HepG2 (cell line): ENCODE data around the gene CNTD1. TPM values are rescaled to one million over a fixed set of nuclear protein-coding genes. Genes with fewer than 3 reads are reported as not detected.
A peak's percentile ranks its signal among the peaks of the same experiment; 100 is the strongest.

Experiments used
- ADNP ChIP-seq: sonication (generic); formaldehyde crosslinking; IDR thresholded peaks from 2 replicates; pipeline ENCODE4 v1.4.0; 2020; ENCODE audit warnings: missing genetic modification reagents
- ARID4A ChIP-seq: sonication (generic); formaldehyde crosslinking; IDR thresholded peaks from 2 replicates; pipeline ENCODE4 v1.5.0; 2020; ENCODE audit warnings: mild to moderate bottlenecking, missing genetic modification reagents, borderline replicate concordance
- CERS6 ChIP-seq: sonication (generic); formaldehyde crosslinking; IDR thresholded peaks from 2 replicates; pipeline ENCODE4 v1.5.0; 2020; ENCODE audit warnings: missing genetic modification reagents
- ETV5 ChIP-seq: IDR thresholded peaks from 2 replicates; pipeline ENCODE4 v1.6.1; 2018; ENCODE audit warnings: missing biosample characterization, missing genetic modification reagents, inconsistent platforms, borderline replicate concordance
- FOXK1 ChIP-seq: sonication (generic); formaldehyde crosslinking; IDR thresholded peaks from 2 replicates; pipeline ENCODE4 v1.4.0; 2020; ENCODE audit warnings: low read depth, missing genetic modification reagents, borderline replicate concordance
- GATAD1 ChIP-seq: IDR thresholded peaks from 2 replicates; pipeline ENCODE4 v1.6.1; 2016; ENCODE audit warnings: missing genetic modification reagents, missing compliant biosample characterization
- HOXA9 ChIP-seq: sonication (generic); formaldehyde crosslinking; IDR thresholded peaks from 2 replicates; pipeline ENCODE4 v1.8.1; 2022; ENCODE audit warnings: missing genetic modification reagents, mild to moderate bottlenecking, moderate library complexity, borderline replicate concordance
- KMT2B ChIP-seq: IDR thresholded peaks from 2 replicates; pipeline ENCODE4 v1.6.1; 2016; ENCODE audit warnings: missing genetic modification reagents, missing compliant biosample characterization
- MBNL3 ChIP-seq: fragments of 250-450 bp; sonication (Bioruptor Pico); conservative IDR thresholded peaks from 2 replicates; pipeline ENCODE4 v1.8.0; 2022; ENCODE audit warnings: mild to moderate bottlenecking, inconsistent platforms
- SAP130 ChIP-seq: IDR thresholded peaks from 2 replicates; pipeline ENCODE4 v1.6.1; 2016; ENCODE audit warnings: low read depth
- SMAD3 ChIP-seq: sonication (generic); formaldehyde crosslinking; IDR thresholded peaks from 2 replicates; pipeline ENCODE4 v1.4.0; 2020; ENCODE audit warnings: missing genetic modification reagents
- TCF7 ChIP-seq: sonication (generic); IDR thresholded peaks from 2 replicates; pipeline ENCODE4 v1.6.1; 2016; ENCODE audit warnings: antibody characterized with exemption, low read depth
- ZNF343 ChIP-seq: sonication (generic); formaldehyde crosslinking; IDR thresholded peaks from 2 replicates; pipeline ENCODE4 v1.4.0; 2020; ENCODE audit warnings: mild to moderate bottlenecking, missing genetic modification reagents
- ZNF350 ChIP-seq: sonication (generic); formaldehyde crosslinking; IDR thresholded peaks from 2 replicates; pipeline ENCODE4 v1.4.0; 2020; ENCODE audit warnings: mild to moderate bottlenecking, low read depth, missing genetic modification reagents, borderline replicate concordance
- ZNF431 ChIP-seq: sonication (generic); formaldehyde crosslinking; IDR thresholded peaks from 2 replicates; pipeline ENCODE4 v1.9.0; 2022; ENCODE audit warnings: missing genetic modification reagents, low read depth, mild to moderate bottlenecking, borderline replicate concordance
- ZNF788 ChIP-seq: sonication (generic); formaldehyde crosslinking; IDR thresholded peaks from 2 replicates; pipeline ENCODE4 v1.5.0; 2020; ENCODE audit warnings: mild to moderate bottlenecking, missing genetic modification reagents, borderline replicate concordance
- polyA plus RNA-seq, 8 experiments: library from polyadenylated mRNA; depleted of rRNA in 3 of 8; stranded (reverse) in 7 of 8; unstranded in 1 of 8; fragments of >200 nt; fragmentation: Illumina TruSeq in 4 of 8; extraction: Trizol in 4 of 8; gene quantifications; 2 replicates each; pipeline versions ENCODE4 v1.2.1 to v1.2.3, GENCODE V29; 2011 to 2016; ENCODE audit warnings: low read depth in 4 of 8, missing spikeins in 1 of 8, mixed read lengths in 1 of 8; ENCODE audit not compliant: insufficient read depth in 1 of 8
- total RNA-seq, 5 experiments: library from RNA; depleted of rRNA; stranded (reverse); fragments of >200 nt; fragmentation: Illumina TruSeq; extraction: Trizol; gene quantifications; 2 replicates each; pipeline ENCODE4 v1.2.3, GENCODE V29; 2016; ENCODE audit warnings: low read depth in 1 of 5
- TF ChIP-seq, protein P1 (sequence below): sonication (generic); formaldehyde crosslinking; IDR thresholded peaks from 2 replicates; pipeline ENCODE4 v1.4.0; 2020; ENCODE audit warnings: missing genetic modification reagents, borderline replicate concordance
- TF ChIP-seq, protein P2 (sequence below): sonication (generic); formaldehyde crosslinking; IDR thresholded peaks from 2 replicates; pipeline ENCODE4 v1.5.0; 2020; ENCODE audit warnings: mild to moderate bottlenecking, missing genetic modification reagents, moderate library complexity

The CNTD1 gene
- total and polyA plus RNA-seq, 2 of the 13 experiments (the other 11 are each of a cell fraction or from before 2014, with no cell fraction given) = 0.11 to 0.15 TPM

DNA sequence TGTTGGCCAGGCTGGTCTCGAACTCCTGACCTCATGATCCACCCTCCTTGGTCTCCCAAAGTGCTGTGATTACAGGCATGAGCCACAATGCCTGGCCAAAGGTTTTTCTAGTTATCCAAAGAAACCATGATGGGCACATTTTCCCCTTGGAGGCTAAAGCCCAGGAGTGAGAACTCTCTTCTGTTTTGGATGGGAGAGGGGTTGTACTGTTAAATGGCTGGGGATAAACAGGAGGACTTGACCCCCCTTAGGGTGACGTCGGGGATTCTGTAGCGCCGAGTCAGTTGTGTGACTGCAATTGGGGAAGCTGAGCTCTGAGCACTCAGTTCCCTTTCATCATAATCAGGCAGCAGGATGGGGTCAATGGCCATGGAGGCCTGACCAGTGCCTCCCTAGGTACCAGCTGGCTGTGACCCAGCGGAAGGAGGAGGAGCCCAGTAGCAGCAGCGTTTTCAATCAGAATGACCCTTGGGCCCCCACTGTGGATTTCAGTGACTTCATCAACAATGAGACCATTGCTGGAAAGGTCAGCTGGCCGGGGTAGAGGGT, 56.5 kb downstream of the CNTD1 start (continued):
- TF ChIP-seq ARID4A (CRISPR knock-in tag) = peak; percentile 51; the same call in 1 of the 2 replicates
- TF ChIP-seq, protein P1, sequence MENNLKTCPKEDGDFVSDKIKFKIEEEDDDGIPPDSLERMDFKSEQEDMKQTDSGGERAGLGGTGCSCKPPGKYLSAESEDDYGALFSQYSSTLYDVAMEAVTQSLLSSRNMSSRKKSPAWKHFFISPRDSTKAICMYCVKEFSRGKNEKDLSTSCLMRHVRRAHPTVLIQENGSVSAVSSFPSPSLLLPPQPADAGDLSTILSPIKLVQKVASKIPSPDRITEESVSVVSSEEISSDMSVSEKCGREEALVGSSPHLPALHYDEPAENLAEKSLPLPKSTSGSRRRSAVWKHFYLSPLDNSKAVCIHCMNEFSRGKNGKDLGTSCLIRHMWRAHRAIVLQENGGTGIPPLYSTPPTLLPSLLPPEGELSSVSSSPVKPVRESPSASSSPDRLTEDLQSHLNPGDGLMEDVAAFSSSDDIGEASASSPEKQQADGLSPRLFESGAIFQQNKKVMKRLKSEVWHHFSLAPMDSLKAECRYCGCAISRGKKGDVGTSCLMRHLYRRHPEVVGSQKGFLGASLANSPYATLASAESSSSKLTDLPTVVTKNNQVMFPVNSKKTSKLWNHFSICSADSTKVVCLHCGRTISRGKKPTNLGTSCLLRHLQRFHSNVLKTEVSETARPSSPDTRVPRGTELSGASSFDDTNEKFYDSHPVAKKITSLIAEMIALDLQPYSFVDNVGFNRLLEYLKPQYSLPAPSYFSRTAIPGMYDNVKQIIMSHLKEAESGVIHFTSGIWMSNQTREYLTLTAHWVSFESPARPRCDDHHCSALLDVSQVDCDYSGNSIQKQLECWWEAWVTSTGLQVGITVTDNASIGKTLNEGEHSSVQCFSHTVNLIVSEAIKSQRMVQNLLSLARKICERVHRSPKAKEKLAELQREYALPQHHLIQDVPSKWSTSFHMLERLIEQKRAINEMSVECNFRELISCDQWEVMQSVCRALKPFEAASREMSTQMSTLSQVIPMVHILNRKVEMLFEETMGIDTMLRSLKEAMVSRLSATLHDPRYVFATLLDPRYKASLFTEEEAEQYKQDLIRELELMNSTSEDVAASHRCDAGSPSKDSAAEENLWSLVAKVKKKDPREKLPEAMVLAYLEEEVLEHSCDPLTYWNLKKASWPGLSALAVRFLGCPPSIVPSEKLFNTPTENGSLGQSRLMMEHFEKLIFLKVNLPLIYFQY = peak; percentile 81; the same call in 1 of the 2 replicates
- TF ChIP-seq ZNF343 (CRISPR knock-in tag) = 0 out of 2 replicates have a peak, but pooled peaks have one; percentile 14
- TF ChIP-seq KMT2B = 0 out of 2 replicates have a peak, but pooled peaks have one; percentile 47
- TF ChIP-seq ZNF788 = peak; percentile 88; the same call in 1 of the 2 replicates
- TF ChIP-seq GATAD1 (CRISPR knock-in tag) = no peak
- TF ChIP-seq HOXA9 (CRISPR knock-in tag) = no peak
- peak; percentile 81 for TF ChIP-seq SAP130 (CRISPR knock-in tag)
- TF ChIP-seq ETV5 (CRISPR knock-in tag) = peak; percentile 94
- peak; percentile 49; the same call in 1 of the 2 replicates for TF ChIP-seq FOXK1
- TF ChIP-seq, protein P2, sequence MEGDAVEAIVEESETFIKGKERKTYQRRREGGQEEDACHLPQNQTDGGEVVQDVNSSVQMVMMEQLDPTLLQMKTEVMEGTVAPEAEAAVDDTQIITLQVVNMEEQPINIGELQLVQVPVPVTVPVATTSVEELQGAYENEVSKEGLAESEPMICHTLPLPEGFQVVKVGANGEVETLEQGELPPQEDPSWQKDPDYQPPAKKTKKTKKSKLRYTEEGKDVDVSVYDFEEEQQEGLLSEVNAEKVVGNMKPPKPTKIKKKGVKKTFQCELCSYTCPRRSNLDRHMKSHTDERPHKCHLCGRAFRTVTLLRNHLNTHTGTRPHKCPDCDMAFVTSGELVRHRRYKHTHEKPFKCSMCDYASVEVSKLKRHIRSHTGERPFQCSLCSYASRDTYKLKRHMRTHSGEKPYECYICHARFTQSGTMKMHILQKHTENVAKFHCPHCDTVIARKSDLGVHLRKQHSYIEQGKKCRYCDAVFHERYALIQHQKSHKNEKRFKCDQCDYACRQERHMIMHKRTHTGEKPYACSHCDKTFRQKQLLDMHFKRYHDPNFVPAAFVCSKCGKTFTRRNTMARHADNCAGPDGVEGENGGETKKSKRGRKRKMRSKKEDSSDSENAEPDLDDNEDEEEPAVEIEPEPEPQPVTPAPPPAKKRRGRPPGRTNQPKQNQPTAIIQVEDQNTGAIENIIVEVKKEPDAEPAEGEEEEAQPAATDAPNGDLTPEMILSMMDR (CRISPR knock-in tag) = 0 out of 2 replicates have a peak, but pooled peaks have one; percentile 7
- no peak for TF ChIP-seq CERS6 (CRISPR knock-in tag)
- peak; percentile 66; the same call in 1 of the 2 replicates for TF ChIP-seq ADNP (CRISPR knock-in tag)
- no peak for TF ChIP-seq MBNL3
- 0 out of 2 replicates have a peak, but pooled peaks have one; percentile 31 for TF ChIP-seq ZNF350 (CRISPR knock-in tag)
- 0 out of 2 replicates have a peak, but pooled peaks have one; percentile 44 for TF ChIP-seq ZNF431
- peak; percentile 36; the same call in 1 of the 2 replicates for TF ChIP-seq SMAD3 (CRISPR knock-in tag)
- TF ChIP-seq TCF7 = 0 out of 2 replicates have a peak, but pooled peaks have one; percentile 18
